Fibroblast of skin of right biceps (primary cell): ENCODE results near the gene ANKRD13C.
"Not testable (repeated sequence)": the region's sequence is repeated elsewhere in the genome, so short reads cannot be mapped to it uniquely, and the experiment has no call there.

ENCODE experiments used
- DNase-seq: peaks from one replicate; pipeline ENCODE4 v3.0.0-alpha.2; 2013

ANKRD13C gene

DNA sequence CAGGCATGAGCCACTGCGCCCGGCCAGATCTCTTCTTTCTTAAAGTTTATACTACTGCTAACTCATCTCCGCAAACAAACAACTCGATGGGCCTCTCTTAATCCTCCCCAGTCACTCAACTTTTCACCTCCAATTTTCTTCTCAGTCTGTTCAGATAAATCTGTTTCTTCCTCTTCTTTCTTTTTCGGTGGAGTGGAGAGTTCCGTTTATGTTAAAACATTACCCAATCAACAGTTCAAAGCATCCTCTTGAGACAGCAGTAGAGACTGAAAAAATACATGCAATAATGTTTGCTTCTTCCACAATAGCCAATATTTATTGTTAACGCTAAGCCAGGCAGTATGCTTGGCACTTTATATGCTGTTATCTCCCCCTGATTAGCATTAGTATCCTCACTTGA lies 1.4 kb upstream of the ANKRD13C start:
- DNase-seq, result no peak

DNA sequence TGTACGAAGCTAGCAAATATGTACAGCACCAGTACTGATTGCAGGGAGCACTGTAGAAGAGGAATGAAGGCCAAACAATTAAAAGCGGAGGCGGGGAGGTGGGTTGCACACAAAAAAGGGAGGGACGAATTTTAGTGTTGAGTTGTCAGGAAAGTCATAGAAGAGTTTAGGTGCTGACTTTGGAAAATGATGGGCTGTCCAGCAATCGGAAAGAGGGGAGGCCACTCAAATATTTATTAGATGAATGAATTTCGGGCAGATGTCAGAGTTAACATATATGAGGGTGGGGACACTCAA lies 537 bp upstream of the ANKRD13C start:
- DNase-seq, result no peak

DNA sequence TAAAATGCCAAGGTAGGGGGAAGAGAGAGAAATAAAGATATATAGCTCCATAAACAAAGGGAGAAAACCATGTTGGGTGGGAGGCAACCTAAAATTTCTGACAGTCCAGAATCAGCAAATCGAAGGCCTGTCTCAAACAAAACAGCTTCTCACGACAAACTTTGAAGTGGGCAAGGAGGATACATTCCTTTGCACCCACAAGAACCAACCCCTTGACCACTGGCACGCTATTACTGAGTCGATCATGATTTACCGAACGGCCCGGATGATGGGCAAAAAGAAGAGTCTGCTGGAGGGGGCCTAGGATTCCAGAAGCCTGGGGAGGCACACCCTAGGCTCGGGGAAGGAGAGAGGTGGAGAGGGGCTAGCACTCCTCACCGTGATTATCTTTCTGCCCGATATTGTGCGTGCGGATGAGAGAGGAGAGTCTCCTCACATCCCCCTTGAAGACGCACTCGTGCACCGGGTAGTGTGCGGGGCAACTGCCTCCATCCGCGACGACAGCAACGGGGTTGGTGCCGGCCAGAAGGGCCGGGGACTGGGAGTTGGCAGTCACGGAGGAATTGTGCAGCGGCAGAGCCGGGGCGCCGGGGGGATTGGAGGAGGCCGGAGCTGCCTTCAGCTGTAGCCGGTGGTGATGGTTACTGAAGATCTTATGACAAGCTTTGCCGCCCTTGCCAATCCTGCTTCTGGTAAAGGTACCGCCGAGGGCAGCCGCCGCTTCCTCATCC lies 756 bp downstream of the ANKRD13C start:
- peak; percentile 80 for DNase-seq

DNA sequence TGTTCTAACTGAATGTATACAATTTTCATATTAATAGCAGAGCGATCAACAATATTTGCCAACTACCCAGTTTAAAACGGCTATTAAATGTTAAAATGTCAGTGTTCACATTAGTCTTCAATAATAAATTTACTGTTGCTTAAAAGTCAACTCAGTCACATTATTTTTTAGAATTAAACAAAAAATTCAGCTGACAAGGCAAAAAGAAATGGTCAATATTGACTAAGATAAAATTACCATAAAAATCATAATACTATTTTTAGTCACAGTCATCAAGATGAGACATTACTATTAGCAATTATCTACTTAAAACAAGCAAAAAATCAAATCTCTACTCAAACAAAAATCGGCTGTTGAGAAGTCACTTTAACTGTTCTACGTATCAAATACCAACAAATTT lies 1.5 kb downstream of the ANKRD13C start:
- DNase-seq, result no peak

GRCh38 chr1:70349799-70350198 lies 4.7 kb downstream of the ANKRD13C start:
- not testable (repeated sequence) for DNase-seq

DNA sequence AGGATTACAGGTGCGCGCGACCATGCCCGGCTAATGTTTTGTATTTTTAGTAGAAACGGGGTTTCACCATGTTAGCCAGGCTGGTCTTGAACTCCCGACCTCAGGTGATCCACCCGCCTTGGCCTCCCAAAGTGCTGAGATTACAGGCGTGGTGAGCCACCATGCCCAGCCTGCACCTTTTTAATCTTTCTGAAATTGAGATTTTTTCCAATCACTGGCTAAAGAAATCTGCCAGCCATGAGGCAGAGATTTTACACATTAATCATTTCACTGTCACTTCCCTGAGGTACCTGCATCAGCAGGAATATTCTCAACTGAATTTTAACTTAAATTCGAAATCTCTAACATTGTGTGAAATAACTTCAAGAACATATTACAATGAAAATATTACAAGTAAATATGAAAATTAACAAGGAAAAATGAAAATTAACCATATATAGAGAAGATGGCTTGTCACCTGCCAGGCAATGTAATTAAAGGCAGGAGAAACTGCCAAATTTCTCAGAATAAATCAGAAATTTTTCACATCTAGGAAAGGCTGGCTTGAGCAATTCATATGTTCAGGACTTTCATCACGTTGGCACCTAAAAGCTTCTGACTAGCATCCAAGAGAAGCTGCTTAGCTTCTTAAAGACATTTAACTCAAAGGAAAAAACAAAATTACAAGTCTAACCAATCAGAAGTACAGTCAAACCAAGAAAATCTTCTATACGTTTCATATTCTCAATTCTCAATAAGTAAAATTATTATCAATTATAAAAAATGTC lies 5.9 kb downstream of the ANKRD13C start:
- no peak for DNase-seq

- DNase-seq, result not testable (repeated sequence)
Observed at GRCh38 chr1:70339644-70340043, 14.9 kb downstream of the ANKRD13C start.

- DNase-seq, result no peak
Observed at GRCh38 chr1:70336050-70336449, 18.5 kb downstream of the ANKRD13C start.

GRCh38 chr1:70334436-70334835 lies 20.1 kb downstream of the ANKRD13C start:
- no peak for DNase-seq

- no peak for DNase-seq
Observed at GRCh38 chr1:70333245-70333644, 21.3 kb downstream of the ANKRD13C start.

DNA sequence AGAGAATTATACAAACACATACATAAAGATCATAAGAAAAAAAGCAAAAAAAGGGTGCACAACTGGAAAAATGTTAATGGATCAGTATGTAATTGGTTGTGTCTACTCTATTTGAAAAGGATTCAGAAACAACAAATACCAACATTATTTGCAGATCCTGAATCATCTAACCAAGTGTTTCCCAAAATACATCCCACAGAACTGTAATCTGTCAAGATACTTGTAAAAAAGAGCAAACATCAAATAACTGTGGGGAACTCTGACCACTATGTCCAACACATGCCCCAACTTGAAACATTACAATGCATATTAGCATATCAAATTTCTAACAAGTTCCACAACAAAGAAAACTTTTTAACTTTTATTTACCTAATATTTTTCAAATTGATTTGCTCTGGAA lies 22.6 kb downstream of the ANKRD13C start:
- peak; percentile 14 for DNase-seq

- DNase-seq, result peak; percentile 3
Observed at GRCh38 chr1:70327306-70328076, 27.0 kb downstream of the ANKRD13C start.

DNA sequence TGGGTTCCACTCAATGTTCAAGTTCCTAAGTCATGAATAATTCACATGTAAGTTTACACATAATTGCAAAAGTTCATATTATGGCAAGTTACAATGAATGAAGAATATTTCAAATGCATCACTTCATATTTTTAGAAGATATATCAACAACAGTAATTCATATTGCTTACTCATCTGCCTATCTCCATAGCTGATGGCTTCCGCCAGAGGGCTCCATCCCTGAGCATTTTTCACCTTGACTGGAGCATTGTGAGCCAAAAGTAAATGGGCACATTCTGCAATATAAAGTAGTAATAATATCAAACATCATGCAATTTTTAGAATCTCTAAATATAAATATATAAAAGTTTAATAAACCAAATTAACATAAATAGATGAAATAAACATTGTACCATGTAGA lies 29.8 kb downstream of the ANKRD13C start:
- DNase-seq, result peak; percentile 3

DNA sequence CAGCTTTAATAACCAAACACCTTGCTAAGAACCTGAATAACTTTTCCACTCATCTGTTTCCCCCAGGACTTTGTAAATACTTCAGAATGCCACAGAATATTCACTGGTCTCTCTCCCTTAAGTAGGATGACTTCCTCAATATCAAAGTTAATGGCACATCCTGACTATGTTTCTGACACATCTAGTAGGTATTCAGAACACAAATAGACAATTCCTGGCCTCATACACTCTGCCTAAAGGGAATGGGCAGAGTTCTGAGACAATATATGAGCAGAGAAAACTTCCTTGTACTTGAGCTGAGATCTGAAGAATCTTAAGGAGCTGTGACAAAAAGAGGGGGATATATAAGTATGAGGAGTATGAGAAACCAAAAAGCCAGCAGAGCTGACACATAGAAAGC lies 34.8 kb downstream of the ANKRD13C start:
- DNase-seq, result peak; percentile 84

DNA sequence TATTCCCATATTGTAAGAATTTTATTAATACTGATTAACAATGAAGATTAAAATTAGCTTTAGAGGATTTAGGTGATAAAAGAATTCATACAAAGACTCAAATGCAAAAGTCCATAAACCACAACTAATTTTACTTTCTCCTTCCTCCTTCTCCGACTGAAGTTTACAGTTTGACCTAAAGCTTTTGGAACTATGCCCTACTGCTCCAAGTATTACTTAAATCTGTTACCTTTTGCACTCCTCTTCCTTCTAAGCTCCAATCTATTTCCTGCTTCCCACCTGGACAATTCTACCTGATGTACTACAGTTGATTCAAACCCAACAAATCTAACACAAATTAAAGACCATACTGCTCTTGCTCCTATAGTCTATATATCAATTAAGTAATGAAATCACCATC lies 36.3 kb downstream of the ANKRD13C start:
- no peak for DNase-seq

DNA sequence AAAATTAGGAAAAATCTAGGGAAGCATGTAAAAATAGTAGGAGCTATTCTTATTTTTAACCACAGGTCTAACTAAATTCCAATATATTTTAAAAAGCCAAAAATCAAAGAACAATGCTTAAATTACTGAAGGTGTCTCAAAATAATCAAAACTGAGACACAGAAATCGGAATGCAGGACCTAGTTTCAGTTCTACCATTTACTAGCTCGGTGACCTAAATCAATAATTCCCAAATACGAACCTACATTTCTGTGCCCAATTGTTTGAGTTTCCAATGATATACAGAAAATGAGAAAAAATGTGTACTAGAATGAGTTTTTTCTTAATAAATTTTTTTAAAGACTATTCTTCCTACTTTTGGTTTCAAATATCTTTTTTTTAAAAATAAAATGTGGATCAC lies 37.4 kb downstream of the ANKRD13C start:
- DNase-seq, result no peak

GRCh38 chr1:70315782-70316181 lies 38.7 kb downstream of the ANKRD13C start:
- no peak for DNase-seq

- no peak for DNase-seq
Observed at GRCh38 chr1:70314706-70315304, 39.7 kb downstream of the ANKRD13C start.

- no peak for DNase-seq
Observed at GRCh38 chr1:70311369-70311768, 43.2 kb downstream of the ANKRD13C start.

- no peak for DNase-seq
Observed at GRCh38 chr1:70299472-70299871, 55.0 kb downstream of the ANKRD13C start.

DNA sequence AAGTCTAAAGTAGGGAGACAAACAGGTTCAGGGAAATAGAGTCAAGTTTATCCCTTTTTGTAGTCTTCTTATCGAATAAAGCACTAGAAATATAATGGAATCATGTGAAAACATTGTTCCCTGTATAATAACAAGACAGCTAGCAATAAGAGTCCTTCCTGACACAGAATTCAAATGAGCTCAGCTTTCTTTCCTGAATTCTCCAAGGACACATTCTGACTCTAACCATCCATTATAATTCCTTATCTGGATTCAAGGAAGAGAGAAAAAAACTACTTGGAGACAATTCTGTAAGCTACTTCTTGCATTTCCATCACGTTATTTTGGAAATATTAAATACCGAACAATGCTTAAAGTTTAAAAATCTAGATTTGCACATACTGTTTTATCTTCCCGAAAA lies 58.8 kb downstream of the ANKRD13C start:
- DNase-seq, result no peak

GRCh38 chr1:70293186-70293843 lies 61.2 kb downstream of the ANKRD13C start:
- DNase-seq, result no peak

GRCh38 chr1:70290218-70290617 lies 64.3 kb downstream of the ANKRD13C start:
- DNase-seq, result peak; percentile 23
